Measurements from ENCODE around the gene GHR.

The GHR gene

DNA sequence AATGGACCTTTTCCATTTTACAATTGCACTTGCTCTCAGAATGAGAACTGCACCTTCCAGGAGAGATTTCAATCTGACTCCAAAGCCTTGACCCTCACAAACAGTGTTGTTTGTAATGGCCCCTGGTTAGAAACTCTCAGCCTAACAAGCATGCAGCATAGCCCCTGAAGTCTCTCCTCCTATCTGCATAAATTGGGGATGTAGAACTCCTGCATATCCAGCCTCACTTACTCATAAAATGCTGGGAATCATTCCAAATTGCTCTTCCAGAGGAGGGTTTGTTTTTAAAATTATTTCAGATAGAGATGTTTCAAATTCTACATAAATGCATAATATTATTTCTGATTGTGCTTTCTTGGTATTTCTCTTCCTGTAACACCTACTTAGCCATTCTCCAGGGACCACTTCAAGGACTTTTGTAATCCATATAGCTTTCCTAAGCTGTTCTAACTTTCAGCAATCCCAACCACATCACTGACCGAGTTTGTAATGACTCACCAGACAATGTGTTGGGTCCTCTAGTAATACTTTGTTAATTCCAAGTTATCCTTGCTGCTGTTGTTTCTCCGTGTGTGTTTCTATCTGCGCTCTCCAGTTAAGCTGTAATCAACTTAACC lies 189.6 kb downstream of the GHR start:
- DNase-seq, result no peak

GRCh38 chr5:42614509-42614908 lies 191.3 kb downstream of the GHR start:
- DNase-seq, result no peak

- no peak for DNase-seq
These were observed 197.5 kb downstream of the GHR start for GRCh38 chr5:42620579-42621216.

DNA sequence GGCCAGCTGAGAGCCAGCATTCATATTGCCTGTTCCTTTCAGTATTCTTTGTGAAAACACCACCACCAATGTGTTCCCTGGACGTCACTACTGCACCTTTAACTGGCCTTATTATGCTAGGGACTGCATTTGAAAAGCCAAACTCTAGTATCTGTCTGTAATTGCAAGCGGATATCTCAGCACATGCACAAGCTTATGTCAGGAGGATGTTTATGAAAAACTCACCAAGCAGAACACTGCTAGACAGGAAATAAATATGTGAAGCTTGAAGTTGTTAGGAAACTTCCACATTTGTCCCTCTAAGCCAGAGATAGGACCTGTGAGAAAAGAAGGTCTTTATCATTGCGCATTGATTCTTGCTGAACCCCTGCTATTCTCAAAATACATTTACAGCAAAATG lies 198.0 kb downstream of the GHR start:
- no peak for DNase-seq

GRCh38 chr5:42621662-42622061 lies 198.4 kb downstream of the GHR start:
- no peak for DNase-seq

DNA sequence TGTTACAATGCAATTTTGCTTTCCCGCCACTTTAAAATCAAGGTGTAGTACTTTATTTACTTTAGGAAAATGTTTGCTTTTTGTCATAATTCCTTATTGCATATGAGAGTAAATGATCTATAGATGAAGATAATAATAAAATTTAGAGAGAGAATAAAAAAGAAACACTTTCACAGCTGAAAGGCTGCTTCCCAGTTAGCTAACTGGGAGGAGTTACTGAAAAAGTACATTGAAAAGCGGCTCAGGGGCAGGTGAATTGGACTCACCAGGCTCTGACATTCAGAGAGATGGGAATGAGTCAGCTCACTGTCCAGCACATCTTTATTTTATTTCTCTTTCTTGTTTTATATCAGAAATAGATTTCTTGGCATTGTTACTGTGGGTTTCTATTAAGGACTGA lies 201.7 kb downstream of the GHR start:
- DNase-seq, result no peak

DNA sequence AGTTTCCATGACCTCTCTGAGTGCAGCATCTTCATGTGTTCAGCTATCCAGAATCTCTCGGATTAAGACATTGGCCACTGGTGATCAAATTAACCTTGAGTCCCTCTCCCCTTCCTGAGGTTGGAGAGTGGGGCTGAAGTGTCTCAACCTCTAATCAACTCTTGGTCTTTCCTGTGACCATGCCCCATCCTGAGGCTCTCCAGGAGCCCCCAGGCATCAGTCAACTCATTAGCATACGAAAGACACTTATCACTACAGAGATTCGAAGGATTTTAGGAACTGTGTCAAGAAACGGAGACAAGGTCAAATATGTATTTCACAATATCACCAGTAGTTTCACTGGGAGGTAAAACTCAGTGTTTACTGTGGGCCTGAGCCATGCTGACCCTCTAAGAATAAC lies 203.2 kb downstream of the GHR start:
- DNase-seq, result no peak

DNA sequence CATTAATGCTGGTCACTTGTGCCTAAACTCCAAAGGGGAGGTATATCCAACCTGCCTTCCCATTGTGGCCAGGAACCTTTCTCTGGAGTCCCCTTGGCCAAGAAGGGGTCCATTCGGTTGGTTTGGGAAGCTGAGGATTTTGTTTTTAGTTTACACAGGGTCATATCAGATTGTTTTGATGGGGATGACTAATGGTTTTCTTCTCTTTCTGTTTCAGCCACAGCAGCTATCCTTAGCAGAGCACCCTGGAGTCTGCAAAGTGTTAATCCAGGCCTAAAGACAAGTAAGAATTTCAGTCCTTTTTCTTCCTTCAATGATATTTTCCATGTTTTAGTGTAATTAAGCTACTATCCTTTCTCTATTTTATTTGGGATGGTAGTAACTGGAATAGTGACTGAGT lies 205.6 kb downstream of the GHR start:
- DNase-seq, result no peak

- no peak for DNase-seq
These were observed 206.0 kb downstream of the GHR start for GRCh38 chr5:42629284-42629683.

- DNase-seq, result no peak
These were observed 208.0 kb downstream of the GHR start for GRCh38 chr5:42631241-42631640.

DNA sequence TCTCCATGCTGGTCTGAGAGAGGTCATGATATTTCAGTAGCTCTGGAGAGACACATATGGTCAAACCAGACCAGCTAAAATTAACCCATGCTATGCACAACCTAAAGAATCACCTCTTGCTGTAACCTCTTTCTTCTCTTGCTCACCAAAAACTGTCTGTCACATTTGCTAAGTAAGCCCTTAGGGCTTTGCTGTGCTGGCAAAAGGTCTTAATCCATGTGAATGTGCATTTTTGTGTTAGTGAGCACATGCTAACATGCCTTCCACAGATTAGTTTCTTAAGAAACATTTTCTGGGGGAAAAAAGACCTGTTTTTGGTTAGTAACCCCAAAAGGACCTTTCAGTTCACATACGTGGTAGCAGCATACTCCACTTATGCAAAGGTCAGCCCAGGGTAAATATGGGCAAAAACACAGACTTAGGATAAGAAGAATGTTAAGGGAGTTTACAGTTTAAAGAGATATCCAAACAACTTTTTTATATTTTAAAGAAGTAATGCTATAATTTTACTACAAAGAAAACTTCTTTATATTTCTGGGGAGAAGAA lies 209.2 kb downstream of the GHR start:
- no peak for DNase-seq

DNA sequence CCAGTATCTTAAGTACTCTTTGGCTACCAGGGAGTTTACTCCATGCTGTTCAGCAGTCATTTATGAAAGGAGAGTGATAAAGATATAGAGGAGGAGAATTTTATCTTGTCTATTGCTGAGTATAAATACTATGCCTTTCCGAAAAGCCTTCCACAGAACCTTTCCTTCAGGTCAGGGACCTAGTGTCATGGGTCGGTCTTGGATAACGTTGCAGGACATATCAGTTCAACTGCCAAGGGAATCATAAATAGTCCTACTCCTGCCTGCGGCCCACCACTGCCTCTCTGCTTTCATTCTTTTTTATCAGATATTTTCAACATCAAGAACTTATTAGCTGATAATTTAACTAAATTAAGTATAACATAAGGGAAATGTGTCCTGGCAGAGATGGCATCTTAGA lies 211.3 kb downstream of the GHR start:
- no peak for DNase-seq

GRCh38 chr5:42636425-42636824 lies 213.2 kb downstream of the GHR start:
- no peak for DNase-seq

DNA sequence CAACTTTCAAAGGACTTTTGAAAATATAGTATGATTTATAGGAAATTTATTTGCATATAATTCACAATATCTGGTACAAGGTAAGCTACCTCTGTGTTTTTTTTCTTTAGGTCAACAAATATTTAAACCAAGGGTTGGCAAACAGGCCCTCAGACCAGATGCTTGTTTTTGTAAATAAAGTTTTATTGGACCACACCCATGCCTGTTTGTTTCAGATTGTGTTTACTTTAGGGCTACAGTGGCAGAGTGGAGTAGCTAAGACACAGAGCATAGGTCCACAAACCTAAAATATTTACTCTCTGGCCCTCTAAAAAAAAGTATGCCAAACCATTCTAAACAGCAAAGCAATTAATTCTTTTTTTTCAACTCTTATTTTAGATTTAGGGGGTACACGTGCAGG lies 213.7 kb downstream of the GHR start:
- DNase-seq, result no peak

DNA sequence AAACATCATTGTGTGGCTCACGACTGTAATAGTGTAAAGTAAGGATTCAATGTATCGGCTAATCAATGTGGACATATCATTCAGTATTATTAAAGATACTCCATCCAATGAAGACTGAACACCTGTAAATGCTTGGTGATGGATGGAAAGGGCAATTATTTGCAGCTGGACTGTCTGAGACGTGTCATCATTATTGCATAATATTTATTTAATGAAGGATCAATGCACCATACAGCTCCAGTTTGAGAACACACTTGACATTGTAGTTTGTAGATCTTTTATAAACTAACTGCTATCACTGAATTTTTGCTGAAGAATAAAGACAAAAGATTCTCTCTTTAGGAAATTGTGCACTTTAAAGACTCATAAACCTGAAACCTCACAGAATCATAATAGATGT lies 215.7 kb downstream of the GHR start:
- no peak for DNase-seq

DNA sequence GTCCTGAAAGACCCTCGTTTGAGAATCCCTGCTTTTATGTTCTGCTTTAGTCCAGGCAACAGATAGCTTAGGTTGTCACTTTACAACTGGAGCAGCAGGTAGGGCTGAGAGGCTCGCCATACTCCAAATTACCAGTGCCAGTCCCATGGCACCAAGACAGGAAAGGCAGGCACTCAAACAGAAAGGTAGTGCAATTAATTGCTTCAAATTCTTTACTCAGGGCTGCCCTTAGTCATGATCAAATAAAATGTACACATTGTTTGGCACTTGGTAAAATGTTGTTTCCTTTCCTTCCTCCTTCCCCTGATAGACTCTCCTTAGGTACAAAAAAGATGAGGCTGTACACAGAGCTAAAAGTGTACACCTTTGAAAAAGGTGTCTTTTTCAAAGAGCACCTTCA lies 217.6 kb downstream of the GHR start:
- no peak for DNase-seq

DNA sequence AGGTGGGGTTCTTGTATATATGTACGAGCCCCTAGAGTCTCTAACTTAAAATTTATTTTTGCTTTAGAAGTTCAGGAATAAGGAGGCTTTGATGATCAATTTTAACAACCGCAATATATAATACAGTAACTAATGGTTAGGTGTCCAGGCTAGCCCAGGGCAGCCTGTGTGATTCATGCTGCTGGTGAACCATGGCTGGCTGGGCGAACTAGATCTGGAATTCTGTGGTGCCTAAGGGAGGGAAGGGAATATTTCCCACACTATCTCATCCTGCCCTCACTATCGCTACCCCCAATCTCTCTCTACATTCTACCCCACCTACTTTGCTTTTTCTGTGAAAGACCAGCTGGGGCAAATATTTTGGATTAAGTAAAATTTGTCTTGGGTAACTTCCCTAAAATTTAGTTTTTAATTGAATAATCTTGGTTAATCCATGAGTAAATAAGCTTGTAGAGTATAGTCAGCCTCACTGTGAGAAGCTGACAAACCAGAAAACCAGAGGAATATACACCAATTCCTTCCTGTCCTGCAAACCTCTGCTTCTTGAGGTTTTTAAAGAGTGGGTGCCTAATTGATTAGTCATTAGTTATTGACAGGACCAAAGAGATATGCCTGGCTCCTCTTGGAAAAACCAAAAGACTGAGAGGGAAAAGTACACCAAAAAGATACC lies 218.2 kb downstream of the GHR start:
- no peak for DNase-seq

DNA sequence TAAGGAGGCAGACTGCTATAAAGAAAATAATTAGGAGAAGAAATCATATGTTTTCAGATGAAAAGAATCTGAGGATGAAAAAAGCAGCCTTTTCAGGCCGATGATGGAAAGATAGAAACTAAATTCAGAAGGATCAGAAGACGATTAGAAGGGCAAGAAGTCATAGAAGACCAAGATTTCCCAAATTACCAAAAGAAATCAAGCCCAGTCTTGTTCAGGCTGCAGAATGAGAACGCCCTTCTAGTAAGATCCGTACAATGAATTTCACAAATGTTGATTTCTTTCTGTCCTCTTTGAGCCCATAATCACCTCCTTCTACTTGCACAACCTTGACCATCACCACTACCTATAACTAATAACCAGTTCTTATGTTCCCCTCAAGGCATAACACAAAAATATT lies 218.8 kb downstream of the GHR start:
- DNase-seq, result no peak

GRCh38 chr5:42643360-42643759 lies 220.1 kb downstream of the GHR start:
- no peak for DNase-seq

GRCh38 chr5:42645138-42645537 lies 221.9 kb downstream of the GHR start:
- DNase-seq, result no peak

GRCh38 chr5:42648036-42648435 lies 224.8 kb downstream of the GHR start:
- DNase-seq, result no peak

GRCh38 chr5:42648915-42649314 lies 225.7 kb downstream of the GHR start:
- no peak for DNase-seq

- no peak for DNase-seq
These were observed 226.8 kb downstream of the GHR start for GRCh38 chr5:42650084-42650483.

DNA sequence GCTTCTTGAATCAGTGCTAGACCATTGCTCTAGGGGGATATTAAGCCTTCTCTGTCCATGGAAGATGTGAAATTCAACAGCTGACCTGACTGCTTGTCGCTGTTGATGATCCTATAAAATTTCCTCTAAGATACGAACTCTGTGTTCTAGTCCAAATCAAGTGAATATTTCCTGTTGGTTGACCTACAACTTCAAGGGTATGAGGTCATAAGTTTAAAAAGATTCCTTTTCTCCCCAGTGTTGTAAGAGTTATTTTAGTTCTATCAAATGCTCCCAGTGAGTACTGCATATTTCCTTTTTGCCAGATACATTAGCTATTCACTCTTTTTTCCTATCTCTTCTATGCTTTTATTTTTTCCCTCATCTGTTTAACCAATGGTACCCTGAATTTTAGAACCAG lies 230.5 kb downstream of the GHR start:
- DNase-seq, result no peak
